GM21717 (cell line): ENCODE results near the gene KPNA2.
A peak's percentile ranks its signal among the peaks of the same experiment; 100 is the strongest.
"Not testable (repeated sequence)": the region's sequence is repeated elsewhere in the genome, so short reads cannot be mapped to it uniquely, and the experiment has no call there.

ENCODE experiments used
- ATAC-seq: cut with Tn5 transposase; IDR thresholded peaks from one replicate; pipeline ENCODE4 v1.9.1; 2021; ENCODE audit warnings: mild to moderate bottlenecking, moderate library complexity; ENCODE audit not compliant: unreplicated experiment

The KPNA2 gene

DNA sequence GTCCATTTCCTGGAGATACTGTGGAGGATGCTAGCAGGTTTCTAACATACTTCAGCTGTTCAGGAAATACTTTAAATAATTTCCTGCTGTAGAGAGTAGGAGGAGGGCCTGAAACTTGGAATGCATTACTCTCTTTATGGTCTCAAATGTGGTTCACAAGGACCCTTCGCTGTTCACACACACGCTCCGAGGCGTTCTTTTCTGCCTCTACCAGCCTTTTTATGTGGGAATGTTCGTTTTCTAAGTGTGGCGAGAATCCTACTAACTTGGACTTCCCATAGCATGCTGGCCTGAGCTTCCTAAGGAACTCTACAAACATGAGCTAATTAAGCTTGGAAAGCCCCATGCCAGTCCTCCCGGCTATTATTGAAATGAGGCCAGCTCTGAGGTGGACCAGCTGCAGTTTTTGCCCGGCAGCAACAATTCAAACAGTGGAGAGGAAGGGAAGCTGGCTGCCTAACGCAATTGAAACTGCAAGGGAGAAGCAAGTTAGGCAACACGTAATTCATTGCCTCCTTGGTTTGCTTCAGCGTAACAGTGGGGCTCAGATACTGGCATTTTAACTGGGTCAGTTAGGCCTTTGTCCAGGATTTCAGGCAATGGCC is 18.9 kb downstream of the KPNA2 start:
- no peak for ATAC-seq

DNA sequence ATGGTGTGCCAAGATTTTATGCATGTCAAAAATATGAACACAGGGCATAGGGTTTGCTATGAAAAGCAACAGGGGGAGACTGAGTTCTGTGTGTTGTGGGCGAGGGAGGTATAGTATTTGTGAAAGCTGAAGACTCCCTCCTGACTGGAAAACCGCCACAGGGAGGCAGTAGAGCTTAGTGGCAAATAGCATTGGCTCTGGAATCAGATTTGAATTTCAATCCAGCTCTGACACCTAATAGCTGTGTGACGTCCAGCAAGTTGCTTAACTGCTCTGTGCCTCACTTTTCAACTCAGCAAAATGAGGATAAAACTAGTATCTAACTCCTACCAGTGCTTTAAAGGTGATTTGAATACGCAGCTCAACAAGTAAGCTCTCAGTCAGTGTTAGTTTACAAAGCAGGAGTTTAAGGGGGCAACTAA is 22.0 kb downstream of the KPNA2 start:
- ATAC-seq = no peak

DNA sequence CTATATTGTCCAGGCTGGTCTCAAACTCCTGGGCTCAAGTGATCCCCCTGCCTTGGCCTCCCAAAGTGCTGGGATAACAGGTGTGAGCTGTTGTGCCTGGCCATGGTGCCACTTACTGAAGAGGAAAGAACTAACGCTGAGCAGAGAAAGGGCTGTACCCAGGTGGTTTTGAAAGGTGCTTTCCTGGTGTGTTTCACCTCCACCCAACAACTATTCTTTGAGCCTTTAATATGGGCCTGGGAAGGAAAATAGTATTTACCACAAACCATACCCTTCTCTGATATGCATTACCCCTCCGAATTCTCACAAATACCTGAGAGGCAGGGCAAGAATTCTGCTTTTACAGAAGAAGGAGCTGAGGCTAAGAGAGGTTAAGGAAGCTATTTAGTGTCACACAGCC is 24.8 kb downstream of the KPNA2 start:
- no peak for ATAC-seq

DNA sequence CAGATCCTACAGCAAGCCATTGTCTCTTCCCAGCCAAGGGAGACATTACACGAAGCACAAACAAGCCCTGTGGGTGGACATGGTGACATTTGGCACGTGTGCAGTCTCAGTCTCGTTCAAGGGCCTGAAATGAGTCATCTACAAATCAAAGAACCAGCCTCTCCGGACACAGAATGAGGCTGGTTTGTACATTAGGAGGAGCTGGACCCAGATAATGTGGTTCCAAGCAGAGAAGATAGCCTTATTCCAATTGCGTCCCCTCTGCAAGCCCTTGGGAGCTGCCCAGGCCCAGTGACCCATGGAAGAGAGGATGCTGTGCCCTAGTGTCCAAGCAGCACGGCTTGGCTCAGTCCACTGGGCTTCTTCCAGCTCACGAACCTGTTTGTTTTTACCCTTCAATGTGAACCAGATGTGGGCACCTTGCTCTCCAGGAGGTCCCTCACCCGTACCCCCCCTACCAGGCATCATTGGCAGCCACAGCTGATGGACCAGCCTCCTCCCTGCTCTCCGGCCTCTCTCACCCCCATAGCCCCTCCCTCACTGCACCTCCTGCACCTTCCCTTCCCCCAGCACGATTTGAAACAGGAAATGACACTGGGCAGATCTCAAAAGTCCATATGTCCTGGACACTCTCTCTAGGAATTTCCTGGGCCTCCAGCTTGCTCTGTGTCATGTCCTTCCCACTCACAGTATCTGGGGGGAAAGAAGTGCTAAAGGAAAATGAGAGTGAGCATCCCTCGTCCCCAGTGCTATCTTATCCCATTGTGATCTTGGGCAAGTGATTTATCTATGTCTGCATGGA is 26.2 kb downstream of the KPNA2 start:
- ATAC-seq = no peak

DNA sequence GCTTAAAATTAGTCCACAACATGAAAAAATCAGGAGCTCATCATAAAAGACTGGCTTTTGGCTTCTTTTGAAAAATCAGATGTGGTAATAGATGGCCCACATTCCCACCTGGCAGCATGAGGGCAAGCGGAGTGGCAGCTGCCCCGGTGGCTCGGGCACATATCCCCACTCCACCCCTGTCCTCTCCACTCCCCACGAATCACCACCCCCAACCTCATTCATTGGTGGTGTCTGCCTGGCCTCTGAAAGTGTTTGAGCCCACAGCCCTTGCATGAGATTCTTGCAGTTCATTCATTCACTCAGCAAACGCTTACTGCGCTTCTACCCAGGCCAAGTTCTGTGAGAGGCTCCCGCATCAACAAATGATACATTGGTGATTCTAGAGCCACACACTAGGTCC is 29.8 kb downstream of the KPNA2 start:
- not testable (repeated sequence) for ATAC-seq

DNA sequence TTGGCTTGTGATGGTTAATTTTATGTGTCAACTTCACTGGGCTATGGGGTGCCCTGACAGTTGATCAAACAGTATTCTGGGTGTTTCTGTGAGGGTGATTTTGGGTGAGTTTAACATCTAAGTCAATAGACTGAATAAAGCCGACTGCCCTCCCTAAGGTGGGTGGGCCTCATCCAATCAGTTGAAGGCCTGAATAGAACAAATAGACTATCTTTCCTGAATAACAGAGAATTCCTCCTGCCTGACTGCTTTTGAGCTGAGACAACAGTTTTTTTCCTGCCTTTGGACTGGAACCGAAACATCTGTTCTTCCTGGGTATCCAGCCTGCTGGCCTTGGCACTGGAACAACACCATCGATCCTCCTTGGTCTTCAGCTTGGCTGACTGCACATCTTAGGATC is 33.0 kb downstream of the KPNA2 start:
- ATAC-seq = not testable (repeated sequence)

DNA sequence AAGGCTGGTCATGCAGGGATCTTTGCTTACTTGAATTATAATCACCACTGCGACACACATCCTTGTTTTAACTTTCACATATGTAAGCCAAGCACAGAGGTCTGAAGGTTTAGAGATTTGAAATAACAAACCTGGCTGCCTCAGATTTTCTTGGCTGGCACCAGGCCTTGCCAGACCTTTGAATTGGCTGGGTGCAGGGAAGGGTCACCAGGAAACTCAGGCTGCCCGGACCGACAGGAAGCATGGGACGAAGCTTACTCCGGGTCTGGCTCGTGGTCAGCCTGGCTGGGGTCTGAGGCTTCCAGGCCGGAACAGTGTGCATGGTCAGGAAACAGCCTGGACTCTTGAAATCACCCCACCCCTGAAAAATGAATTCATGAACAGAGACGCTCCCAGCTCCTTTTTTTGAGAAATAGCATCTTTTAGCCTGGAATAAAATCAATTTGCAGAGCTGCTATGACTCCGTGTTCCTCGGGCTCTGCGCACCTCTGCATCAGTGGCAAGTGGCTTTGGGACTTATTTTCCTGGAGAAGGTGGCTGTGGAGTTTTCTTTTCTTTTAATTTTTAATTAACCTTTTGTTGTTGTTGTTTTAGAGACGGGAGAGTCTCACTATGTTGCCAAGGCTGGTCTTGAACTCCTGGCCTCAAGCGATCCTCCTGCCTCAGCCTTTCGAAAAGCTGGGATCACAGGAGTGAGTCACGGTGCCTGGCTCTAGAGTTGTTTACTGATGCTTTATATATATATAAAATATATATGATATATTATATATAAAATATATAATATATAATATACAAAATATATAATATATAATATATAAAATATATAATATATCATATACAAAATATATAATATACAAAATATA is 35.3 kb downstream of the KPNA2 start:
- not testable (repeated sequence) for ATAC-seq

DNA sequence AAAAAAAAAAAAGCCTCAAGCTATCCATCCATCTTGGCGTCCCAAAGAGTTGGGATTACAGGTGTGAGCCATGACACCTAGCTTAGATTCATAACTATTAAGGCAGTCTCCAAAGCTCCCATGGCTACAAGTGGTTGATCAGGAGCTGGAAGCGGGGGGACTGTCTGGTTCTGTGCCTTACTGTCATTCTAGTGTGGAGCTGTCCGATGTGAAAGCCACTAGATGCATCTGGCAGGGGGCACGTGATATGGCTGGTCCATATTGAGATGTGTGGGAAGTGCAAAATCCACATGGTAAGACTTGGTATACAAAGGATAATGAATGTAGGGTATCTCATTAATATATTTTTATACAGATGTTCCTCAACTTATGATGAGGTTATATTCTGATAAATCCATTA is 38.7 kb downstream of the KPNA2 start:
- ATAC-seq = no peak

DNA sequence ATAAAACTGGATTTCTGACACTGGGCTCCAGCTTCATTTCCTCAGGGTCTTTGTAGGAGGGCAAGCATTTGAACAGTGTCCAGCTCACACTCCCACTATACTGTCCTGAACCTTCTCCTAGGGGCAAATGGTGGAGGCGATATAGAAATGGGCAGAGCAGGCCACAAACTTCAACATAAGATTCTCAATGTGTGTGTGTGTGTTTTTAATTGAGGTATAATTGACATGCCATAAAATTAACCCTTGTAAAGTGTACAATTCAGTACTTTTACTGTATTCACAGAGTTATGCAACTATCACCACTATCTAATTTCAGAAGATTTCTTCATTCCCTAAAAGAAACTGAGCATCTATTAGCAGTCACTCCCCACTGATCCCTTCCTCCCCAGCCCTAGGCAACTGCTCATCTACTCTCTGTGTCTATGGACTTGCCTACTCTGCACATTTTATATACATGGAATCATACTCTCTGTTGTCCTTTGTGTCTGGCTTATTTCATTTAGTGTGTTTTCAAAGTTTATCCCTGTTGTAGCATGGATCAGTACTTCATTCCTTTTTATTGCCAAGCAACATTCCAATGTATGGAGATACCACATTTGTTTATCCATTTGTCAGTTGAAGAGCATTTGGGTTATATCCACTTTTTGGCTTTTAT is 40.5 kb downstream of the KPNA2 start:
- ATAC-seq = not testable (repeated sequence)

DNA sequence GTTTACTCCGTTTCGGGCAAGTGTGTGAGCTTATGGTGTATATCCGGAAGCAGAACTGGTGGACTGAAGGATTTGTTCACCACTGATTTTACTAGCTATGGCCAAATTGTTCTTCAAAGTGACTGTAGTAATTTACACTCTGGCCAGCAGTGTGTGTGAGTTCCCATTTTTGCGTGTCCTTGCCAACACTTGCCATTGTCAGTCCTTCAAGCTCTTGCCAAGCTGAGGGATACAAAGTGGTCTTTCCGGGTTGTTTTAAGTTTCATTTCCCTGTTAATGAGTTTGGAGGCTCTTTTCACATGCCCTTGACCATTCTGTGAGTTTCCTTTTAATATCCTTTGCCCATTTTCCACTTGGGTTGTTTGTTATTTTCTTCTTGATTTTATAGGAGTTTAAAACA is 42.0 kb downstream of the KPNA2 start:
- ATAC-seq = not testable (repeated sequence)

DNA sequence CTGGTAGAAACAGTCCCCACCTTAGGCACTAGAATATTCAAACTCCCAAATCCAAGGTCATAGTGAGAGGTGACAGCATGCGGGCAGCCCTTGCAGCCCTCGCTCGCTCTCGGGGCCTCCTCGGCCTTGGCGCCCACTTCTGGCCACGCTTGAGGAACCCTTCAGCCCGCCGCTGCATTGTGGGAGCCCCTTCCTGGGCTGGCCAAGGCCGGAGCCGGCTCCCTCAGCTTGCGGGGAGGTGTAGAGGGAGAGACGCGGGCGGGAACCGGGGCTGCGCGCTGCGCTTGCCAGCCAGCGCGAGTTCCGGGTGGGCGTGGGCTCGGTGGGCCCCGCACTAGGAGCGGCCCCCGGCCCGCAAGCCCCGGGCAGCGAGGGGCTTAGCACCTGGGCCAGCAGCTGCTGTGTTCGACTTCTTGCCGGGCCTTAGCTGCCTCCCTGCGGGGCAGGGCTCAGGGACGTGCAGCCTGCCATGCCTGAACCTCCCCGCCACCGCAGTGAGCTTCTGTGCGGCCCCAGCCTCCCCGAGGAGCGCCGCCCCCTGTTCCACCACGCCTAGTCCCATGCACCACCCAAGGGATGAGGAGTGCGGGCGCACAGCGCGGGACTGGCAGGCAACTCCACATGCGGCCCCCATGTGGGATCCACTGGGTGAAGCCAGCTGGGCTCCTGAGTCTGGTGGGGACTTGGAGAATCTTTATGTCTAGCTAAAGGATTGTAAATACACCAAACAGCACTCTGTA is 45.0 kb downstream of the KPNA2 start:
- ATAC-seq = no peak

DNA sequence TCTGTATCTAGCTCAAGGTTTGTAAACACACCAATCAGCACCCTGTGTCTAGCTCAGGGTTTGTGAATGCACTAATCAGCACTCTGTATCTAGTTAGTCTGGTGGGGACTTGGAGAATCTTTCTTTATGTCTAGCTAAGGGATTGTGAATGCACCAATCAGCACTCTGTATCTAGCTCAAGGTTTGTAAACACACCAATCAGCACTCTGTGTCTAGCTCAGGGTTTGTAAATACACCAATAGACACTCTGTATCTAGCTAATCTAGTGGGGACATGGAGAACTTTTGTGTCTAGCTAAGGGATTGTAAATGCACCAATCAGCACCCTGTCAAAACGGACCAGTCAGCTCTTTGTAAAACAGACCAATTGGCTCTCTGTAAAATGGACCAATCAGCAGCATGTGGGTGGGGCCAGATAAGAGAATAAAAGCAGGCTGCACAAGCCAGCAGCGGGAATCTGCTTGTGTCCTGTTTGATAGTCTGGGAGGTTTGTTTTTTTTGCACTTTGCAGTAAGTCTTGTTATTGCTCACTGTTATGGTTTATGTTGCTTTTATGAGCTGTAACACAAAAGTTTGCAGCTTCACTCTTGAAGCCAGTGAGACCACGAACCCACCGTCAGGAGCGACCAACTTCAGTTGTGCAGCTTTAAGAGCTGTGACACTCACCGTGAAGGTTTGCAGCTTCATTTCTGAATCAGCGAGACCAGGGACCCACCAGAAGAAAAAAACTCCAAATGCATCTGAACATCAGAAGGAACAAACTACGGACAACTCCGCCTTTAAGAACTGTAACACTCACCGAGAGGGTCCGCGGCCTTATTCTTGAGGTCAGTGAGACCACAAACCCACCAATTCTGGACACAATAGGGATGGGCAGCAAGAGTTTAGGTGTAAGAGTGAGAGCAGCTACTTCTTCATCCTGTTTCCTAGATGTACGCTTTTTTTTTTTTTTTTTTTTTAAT is 46.0 kb downstream of the KPNA2 start:
- ATAC-seq = not testable (repeated sequence)

DNA sequence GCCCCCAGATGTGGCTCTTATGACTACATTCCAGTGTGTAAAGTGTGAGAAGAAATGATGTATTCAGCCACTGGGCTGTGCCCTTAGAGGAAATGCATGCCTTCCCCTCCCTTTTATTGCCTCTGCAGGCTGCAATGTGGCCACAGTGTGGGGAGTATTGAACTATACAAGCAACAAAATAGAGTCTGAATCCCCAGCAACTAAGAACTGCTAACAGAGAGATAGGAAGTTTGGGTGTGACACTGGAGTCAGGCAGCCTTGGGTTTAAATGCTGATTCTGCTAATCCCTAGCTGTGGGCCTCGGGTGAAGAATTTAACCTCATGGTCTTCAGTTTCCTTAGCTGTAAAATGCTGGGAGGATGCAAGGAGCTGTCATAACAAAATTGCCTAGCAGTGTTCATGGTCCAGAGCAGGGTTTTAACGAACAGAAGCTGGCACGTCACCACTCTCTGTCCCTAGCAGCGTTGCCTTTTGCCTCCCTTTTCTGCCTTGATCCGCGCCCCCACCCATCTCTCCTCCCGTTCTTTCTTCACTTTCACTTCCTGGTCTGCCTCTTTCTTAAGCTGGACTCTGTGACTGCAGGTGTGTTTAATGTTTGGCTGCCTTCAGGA is 50.3 kb downstream of the KPNA2 start:
- ATAC-seq = no peak

DNA sequence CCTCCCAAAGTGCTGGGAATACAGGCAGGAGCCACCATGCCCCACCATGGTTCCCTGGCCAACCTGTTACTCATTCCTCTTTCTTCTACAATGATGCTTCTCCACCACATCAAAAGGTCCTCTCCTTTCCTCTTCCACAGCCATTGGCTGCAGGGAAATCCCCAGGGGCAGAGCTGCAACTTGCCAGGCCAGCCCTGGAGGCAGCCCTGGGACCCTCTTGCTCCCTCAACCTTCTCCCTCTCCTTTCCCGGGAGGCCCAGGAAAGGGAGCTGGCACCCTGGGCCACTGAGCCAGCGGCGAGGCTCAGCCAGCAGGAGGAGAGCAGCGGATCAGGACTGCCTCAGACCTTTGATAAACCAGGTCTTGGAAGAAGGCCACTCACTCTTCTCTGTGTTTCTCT is 51.1 kb downstream of the KPNA2 start:
- ATAC-seq = not testable (repeated sequence)

DNA sequence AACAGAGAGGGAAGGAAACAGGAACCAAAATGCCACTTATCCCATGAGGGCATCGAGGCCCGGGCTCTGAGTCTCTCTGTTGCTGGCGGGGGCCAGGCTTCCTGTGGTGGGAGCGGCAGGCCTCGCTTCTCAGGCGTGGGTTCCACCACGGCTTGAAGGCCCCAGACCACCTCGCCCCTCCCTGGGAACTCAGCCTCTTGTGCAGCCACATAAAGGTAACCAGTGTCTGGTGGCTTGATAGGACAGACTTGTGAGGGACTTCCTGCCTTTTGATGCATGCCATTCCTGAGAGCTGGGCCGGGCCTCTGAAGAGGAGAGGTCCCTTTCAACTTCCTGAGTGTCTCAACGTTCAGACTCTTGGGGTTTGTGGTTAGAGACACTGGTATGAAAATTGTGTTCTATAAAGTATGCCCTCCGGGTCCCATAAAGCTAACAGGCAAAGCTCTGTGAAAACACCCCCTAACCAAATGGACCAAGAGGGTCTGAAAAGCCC is 51.6 kb downstream of the KPNA2 start:
- peak; percentile 46 for ATAC-seq

DNA sequence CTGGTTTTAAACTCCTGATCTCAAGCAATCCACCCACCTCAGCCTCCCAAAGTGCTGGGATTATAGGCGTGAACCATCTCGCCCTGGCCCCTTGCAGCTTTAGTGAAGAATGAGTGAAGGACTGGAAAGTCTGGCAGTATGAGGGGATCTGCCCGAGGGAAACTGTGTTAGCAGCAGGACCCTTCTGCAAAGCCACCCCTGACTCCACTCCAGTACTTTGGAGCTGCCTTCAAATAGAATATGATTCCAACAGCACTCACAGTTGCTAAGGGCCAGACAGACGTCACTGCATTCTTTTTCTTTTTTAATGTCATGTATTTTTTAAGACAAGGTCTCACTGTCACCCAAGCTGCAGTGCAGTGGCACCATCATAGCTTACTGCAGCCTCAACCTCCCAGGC is 52.3 kb downstream of the KPNA2 start:
- ATAC-seq = no peak

DNA sequence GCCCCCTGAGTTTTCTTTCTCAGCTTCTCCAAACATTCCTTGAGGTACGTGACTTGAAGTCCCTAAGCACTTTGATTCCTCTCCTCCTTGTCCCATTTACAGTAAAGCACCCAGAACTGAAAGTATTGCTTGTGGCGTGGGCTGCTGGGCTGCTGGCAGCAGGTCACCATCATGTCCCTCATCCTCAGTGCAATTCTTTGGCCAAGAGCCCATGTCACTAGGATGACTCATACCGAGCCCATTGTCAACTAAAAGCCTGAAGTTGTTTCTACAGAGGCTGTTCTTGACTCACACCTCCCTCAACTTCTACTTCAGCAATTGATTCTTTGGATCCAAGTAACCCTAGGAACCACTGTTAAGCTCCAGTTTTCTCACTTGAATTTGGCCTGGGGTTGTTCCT is 54.3 kb downstream of the KPNA2 start:
- ATAC-seq = no peak

DNA sequence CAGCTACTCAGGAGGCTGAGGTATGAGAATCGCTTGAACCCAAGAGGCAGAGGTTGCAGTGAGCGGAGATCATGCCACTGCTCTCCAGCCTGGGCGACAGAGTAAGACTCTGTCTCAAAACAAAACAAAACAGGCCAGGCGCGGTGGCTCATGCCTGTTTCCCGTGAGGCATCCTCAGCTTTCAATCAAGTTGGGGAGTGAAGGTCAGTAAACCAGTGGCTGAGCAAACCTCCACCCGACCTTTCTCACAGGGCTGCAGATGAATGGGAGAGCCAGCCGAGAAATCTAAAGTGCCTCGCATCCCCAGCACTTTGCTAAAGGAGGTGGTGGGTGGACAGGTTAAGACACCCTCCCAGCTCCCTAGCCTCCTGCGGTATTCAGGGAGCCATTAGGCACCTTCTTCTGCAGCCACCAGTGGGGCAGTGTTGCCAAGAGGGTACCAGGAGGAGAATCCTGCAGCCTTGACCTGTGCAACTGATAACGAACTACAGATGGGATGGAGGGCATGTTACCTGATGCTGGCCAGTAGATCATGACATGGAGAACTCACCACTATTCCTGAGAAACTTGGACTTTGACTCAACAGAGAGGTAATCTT is 59.0 kb downstream of the KPNA2 start:
- ATAC-seq = no peak
